ENCODE results near the gene CPN1. TPM values are rescaled to one million over a fixed set of nuclear protein-coding genes. Genes with fewer than 3 reads are reported as not detected.

The CPN1 gene
- total and polyA plus RNA-seq, 10 of the 15 experiments (the other 5 are each of a cell fraction or from before 2014, with no cell fraction given) = 0.03 to 0.10 TPM; not detected in 8

DNA sequence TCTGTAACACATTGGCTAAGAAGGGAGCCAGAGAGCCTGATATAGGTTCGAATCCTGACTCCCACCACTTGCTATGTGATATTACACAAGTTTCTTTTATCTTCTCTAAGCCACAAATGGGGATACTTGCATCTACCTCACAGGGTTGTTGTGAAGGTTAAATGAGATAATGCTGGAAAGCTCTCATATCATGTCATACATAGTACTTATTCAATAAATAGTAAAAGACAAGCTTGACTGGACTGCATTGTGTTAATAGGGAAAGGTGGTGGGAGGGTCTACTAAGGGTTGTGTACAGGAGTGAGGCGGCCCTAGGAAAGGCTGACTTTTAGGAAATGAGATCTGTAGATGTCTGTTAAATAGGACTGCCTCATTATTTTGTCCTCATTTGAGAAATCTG lies 36.1 kb downstream of the CPN1 start (continued):
- TF ChIP-seq, protein P1, sequence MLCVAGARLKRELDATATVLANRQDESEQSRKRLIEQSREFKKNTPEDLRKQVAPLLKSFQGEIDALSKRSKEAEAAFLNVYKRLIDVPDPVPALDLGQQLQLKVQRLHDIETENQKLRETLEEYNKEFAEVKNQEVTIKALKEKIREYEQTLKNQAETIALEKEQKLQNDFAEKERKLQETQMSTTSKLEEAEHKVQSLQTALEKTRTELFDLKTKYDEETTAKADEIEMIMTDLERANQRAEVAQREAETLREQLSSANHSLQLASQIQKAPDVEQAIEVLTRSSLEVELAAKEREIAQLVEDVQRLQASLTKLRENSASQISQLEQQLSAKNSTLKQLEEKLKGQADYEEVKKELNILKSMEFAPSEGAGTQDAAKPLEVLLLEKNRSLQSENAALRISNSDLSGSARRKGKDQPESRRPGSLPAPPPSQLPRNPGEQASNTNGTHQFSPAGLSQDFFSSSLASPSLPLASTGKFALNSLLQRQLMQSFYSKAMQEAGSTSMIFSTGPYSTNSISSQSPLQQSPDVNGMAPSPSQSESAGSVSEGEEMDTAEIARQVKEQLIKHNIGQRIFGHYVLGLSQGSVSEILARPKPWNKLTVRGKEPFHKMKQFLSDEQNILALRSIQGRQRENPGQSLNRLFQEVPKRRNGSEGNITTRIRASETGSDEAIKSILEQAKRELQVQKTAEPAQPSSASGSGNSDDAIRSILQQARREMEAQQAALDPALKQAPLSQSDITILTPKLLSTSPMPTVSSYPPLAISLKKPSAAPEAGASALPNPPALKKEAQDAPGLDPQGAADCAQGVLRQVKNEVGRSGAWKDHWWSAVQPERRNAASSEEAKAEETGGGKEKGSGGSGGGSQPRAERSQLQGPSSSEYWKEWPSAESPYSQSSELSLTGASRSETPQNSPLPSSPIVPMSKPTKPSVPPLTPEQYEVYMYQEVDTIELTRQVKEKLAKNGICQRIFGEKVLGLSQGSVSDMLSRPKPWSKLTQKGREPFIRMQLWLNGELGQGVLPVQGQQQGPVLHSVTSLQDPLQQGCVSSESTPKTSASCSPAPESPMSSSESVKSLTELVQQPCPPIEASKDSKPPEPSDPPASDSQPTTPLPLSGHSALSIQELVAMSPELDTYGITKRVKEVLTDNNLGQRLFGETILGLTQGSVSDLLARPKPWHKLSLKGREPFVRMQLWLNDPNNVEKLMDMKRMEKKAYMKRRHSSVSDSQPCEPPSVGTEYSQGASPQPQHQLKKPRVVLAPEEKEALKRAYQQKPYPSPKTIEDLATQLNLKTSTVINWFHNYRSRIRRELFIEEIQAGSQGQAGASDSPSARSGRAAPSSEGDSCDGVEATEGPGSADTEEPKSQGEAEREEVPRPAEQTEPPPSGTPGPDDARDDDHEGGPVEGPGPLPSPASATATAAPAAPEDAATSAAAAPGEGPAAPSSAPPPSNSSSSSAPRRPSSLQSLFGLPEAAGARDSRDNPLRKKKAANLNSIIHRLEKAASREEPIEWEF (IDR thresholded peaks at IDR 0.05; ENCODE audit: insufficient replicate concordance, low read depth, low read length) = no peak
- TF ChIP-seq, protein P2, sequence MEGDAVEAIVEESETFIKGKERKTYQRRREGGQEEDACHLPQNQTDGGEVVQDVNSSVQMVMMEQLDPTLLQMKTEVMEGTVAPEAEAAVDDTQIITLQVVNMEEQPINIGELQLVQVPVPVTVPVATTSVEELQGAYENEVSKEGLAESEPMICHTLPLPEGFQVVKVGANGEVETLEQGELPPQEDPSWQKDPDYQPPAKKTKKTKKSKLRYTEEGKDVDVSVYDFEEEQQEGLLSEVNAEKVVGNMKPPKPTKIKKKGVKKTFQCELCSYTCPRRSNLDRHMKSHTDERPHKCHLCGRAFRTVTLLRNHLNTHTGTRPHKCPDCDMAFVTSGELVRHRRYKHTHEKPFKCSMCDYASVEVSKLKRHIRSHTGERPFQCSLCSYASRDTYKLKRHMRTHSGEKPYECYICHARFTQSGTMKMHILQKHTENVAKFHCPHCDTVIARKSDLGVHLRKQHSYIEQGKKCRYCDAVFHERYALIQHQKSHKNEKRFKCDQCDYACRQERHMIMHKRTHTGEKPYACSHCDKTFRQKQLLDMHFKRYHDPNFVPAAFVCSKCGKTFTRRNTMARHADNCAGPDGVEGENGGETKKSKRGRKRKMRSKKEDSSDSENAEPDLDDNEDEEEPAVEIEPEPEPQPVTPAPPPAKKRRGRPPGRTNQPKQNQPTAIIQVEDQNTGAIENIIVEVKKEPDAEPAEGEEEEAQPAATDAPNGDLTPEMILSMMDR (IDR thresholded peaks at IDR 0.05 in 2 of 3, conservative IDR thresholded peaks at IDR 0.05 in 1 of 3; ENCODE audit: control insufficient read depth in 2 of 3, extremely low read depth in 1 of 3, insufficient read depth in 1 of 3, low read depth in 3 of 3, low read length in 3 of 3) = no peak

- FAIRE-seq (no peak), DNase-seq (ENCODE audit: low read depth, low spot score) (no peak), ATAC-seq (0 out of 3 replicates have a peak, but pooled peaks have one; percentile 11)
- H3K27me3 ChIP-seq (replicated peaks in 1 of 2; ENCODE audit: control insufficient read depth in 2 of 2, insufficient read depth in 2 of 2, low read length in 1 of 2) = no peaks in the 10 kb centered on the region
- POLR2A ChIA-PET = interaction anchor here (0.8 kb wide), 1 partner anchor 29 kb away, joined by 3 read pairs; no protein-coding TSS in a partner anchor
- H3K79me2 ChIP-seq (ENCODE audit: control insufficient read depth, insufficient read depth, low read length) = no peaks in the 10 kb centered on the region; the same call in 1 of the 2 replicates
- H3K9ac ChIP-seq (ENCODE audit: control insufficient read depth, insufficient read depth, low read length) = no peak overlapping the region
- H4K20me1 ChIP-seq (ENCODE audit: control insufficient read depth, insufficient read depth) = no peaks in the 10 kb centered on the region
- SMC1A ChIA-PET (ENCODE audit: uncharacterized antibody, unreplicated experiment) = interaction anchor here (1.0 to 10.7 kb wide), 7 partner anchors 9 to 196 kb away, joined by 3 to 173 read pairs (median 52); no protein-coding TSS in a partner anchor
- 46% methylated on average over 3 of the region's 3 CpGs for WGBS (ENCODE audit: insufficient coverage, insufficient replicate concordance, low lambda C conversion rate, missing lambda C conversion rate)
- CTCF ChIA-PET = interaction anchor here (1.5 to 13.4 kb wide), 4 partner anchors 62 to 193 kb away, joined by 4 to 340 read pairs (median 70); no protein-coding TSS in a partner anchor
- H3K9me3 ChIP-seq (replicated peaks; ENCODE audit: control insufficient read depth, insufficient read depth, low read length) = no peaks in the 10 kb centered on the region
- no peak overlapping the region for H3K4me2 ChIP-seq (ENCODE audit: control insufficient read depth, insufficient read depth)
- no TSS peak for BruUV-seq (replicated peaks)
- H3K4me3 ChIP-seq = no peak overlapping the region
- no peak overlapping the region; the same call in 1 of the 2 replicates for H3K27ac ChIP-seq (ENCODE audit: control insufficient read depth, insufficient read depth)
- peak overlapping the region; percentile 13 for H2AFZ ChIP-seq (ENCODE audit: control insufficient read depth, low read depth, low read length)
- RAD21 ChIA-PET (ENCODE audit: unreplicated experiment) = interaction anchor here (0.5 to 4.5 kb wide), 7 partner anchors 36 to 486 kb away, joined by 3 to 152 read pairs (median 3); partner anchors contain the start of gene DNMBP
- intact Hi-C loops (cut with micrococcal nuclease; ENCODE audit: unreplicated experiment) (no loop called here), in situ Hi-C loops (cut with MboI) (no loop called here)
- H3K4me1 ChIP-seq (ENCODE audit: control insufficient read depth, insufficient read depth, low read length) = peaks cover 31% of the 10 kb centered on the region
- H3K36me3 ChIP-seq (ENCODE audit: control insufficient read depth in 2 of 2, insufficient read depth in 2 of 2, low read length in 1 of 2) = no peaks in the 10 kb centered on the region
- TF ChIP-seq NR2C1 (IDR thresholded peaks at IDR 0.05) (no peak), NBN (IDR thresholded peaks at IDR 0.05) (no peak), SUZ12 (IDR thresholded peaks at IDR 0.05; ENCODE audit: unreplicated experiment) (no peak), ASH2L (IDR thresholded peaks at IDR 0.05; ENCODE audit: borderline replicate concordance, low read depth) (no peak), GABPA (IDR thresholded peaks at IDR 0.05; ENCODE audit: low read depth) (no peak), MYC (IDR thresholded peaks at IDR 0.05; ENCODE audit: insufficient read depth, insufficient read length, insufficient replicate concordance, low read length, severe bottlenecking) (no peak), RAD51 (IDR thresholded peaks at IDR 0.05) (no peak), ELK1 (IDR thresholded peaks at IDR 0.05; ENCODE audit: low read depth, low read length) (no peak), SRF (IDR thresholded peaks at IDR 0.05; ENCODE audit: low read depth in 2 of 2, low read length in 2 of 2) (no peak), CBX3 (IDR thresholded peaks at IDR 0.05; ENCODE audit: borderline replicate concordance, low read depth) (no peak), TCF7 (IDR thresholded peaks at IDR 0.05; ENCODE audit: borderline replicate concordance) (no peak)
These were observed 37.9 kb downstream of the CPN1 start for GRCh38 chr10:100043796-100044195.

All from GM12878 (cell line).